ENCODE measurements around the gene CEP164. TPM values are rescaled to one million over a fixed set of nuclear protein-coding genes. Genes with fewer than 3 reads are reported as not detected.

CEP164 gene
- total and polyA plus RNA-seq, 10 of the 15 experiments (the other 5 are each of a cell fraction or from before 2014, with no cell fraction given), result 4.2 to 31.2 (median 20.2) TPM

DNA sequence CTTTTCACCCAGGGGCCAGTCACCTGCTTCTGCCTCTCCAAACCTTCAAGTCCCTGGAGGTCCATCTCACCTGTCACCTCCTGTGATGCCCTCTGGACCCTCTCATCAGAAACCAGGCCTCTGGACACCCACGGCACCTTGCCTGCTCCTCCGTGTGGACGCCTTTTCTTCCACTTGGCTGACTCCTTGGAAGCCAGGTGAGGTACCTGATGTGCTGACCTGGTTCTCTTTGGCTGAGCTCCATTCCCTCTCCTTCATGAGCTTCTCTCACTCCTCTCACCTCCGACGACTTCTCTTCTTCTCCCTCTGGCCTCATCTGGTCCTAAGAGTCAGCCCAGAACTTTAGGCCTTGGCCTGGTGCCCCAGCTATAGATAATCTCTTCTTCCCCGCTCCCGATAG lies 99.3 kb downstream of the CEP164 start:
- BruUV-seq (replicated peaks), result no TSS peak
- H3K4me2 ChIP-seq (ENCODE audit: control insufficient read depth, insufficient read depth), result no peak overlapping the region
- SMC1A ChIA-PET (ENCODE audit: uncharacterized antibody, unreplicated experiment), result interaction anchor here (0.7 to 4.3 kb wide), 25 partner anchors 13 to 626 kb away, joined by 3 to 36 read pairs (median 6); no protein-coding TSS in a partner anchor
- H3K27ac ChIP-seq (ENCODE audit: control insufficient read depth, insufficient read depth), result no peak overlapping the region
- H3K36me3 ChIP-seq (ENCODE audit: control insufficient read depth in 2 of 2, insufficient read depth in 2 of 2, low read length in 1 of 2), result no peaks in the 10 kb centered on the region
- H2AFZ ChIP-seq (ENCODE audit: control insufficient read depth, low read depth, low read length), result no peak overlapping the region
- no peaks in the 10 kb centered on the region for H3K27me3 ChIP-seq (replicated peaks in 1 of 2; ENCODE audit: control insufficient read depth in 2 of 2, insufficient read depth in 2 of 2, low read length in 1 of 2)
- ATAC-seq (no peak), FAIRE-seq (no peak), DNase-seq (ENCODE audit: low read depth, low spot score) (no peak)
- no peak overlapping the region for H3K9ac ChIP-seq (ENCODE audit: control insufficient read depth, insufficient read depth, low read length)
- H4K20me1 ChIP-seq (ENCODE audit: control insufficient read depth, insufficient read depth), result no peaks in the 10 kb centered on the region
- 38% methylated on average over 7 of the region's 7 CpGs for WGBS (ENCODE audit: insufficient coverage, insufficient replicate concordance, low lambda C conversion rate, missing lambda C conversion rate)
- H3K4me3 ChIP-seq, result no peak overlapping the region
- TF ChIP-seq JUNB (IDR thresholded peaks at IDR 0.05), result no peak
- TF ChIP-seq NR2C2 (IDR thresholded peaks at IDR 0.05; ENCODE audit: borderline replicate concordance, control insufficient read depth, insufficient read length, low read depth), result no peak
- no peak for TF ChIP-seq CUX1 (IDR thresholded peaks at IDR 0.05; ENCODE audit: insufficient replicate concordance, low read depth, low read length)
- no peak for TF ChIP-seq STAT1 (conservative IDR thresholded peaks at IDR 0.05)
- TF ChIP-seq CBX5 (IDR thresholded peaks at IDR 0.05; ENCODE audit: low read depth), result no peak
- TF ChIP-seq, protein P1, sequence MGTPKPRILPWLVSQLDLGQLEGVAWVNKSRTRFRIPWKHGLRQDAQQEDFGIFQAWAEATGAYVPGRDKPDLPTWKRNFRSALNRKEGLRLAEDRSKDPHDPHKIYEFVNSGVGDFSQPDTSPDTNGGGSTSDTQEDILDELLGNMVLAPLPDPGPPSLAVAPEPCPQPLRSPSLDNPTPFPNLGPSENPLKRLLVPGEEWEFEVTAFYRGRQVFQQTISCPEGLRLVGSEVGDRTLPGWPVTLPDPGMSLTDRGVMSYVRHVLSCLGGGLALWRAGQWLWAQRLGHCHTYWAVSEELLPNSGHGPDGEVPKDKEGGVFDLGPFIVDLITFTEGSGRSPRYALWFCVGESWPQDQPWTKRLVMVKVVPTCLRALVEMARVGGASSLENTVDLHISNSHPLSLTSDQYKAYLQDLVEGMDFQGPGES (IDR thresholded peaks at IDR 0.05), result no peak
- TF ChIP-seq ESRRA (IDR thresholded peaks at IDR 0.05; ENCODE audit: low read length), result no peak
- TF ChIP-seq, protein P2, sequence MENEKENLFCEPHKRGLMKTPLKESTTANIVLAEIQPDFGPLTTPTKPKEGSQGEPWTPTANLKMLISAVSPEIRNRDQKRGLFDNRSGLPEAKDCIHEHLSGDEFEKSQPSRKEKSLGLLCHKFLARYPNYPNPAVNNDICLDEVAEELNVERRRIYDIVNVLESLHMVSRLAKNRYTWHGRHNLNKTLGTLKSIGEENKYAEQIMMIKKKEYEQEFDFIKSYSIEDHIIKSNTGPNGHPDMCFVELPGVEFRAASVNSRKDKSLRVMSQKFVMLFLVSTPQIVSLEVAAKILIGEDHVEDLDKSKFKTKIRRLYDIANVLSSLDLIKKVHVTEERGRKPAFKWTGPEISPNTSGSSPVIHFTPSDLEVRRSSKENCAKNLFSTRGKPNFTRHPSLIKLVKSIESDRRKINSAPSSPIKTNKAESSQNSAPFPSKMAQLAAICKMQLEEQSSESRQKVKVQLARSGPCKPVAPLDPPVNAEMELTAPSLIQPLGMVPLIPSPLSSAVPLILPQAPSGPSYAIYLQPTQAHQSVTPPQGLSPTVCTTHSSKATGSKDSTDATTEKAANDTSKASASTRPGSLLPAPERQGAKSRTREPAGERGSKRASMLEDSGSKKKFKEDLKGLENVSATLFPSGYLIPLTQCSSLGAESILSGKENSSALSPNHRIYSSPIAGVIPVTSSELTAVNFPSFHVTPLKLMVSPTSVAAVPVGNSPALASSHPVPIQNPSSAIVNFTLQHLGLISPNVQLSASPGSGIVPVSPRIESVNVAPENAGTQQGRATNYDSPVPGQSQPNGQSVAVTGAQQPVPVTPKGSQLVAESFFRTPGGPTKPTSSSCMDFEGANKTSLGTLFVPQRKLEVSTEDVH (IDR thresholded peaks at IDR 0.05; ENCODE audit: low read depth, partially characterized antibody), result no peak
- no peak for TF ChIP-seq ZNF622 (IDR thresholded peaks at IDR 0.05)
- TF ChIP-seq BCL3 (IDR thresholded peaks at IDR 0.05; ENCODE audit: borderline replicate concordance, insufficient read depth, low read depth, low read length, poor library complexity, severe bottlenecking), result no peak
- TF ChIP-seq IKZF2 (IDR thresholded peaks at IDR 0.05), result no peak
- no peak for TF ChIP-seq FOS (IDR thresholded peaks at IDR 0.05; ENCODE audit: borderline replicate concordance, extremely low read depth, insufficient read length)
- TF ChIP-seq ATF7 (IDR thresholded peaks at IDR 0.05; ENCODE audit: low read depth), result no peak
- RAD21 ChIA-PET (ENCODE audit: unreplicated experiment), result interaction anchor here (0.6 to 6.7 kb wide), 28 partner anchors 16 to 626 kb away, joined by 3 to 75 read pairs (median 4); no protein-coding TSS in a partner anchor
- POLR2A ChIA-PET, result interaction anchor here (1.6 kb wide), 1 partner anchor 390 kb away, joined by 6 read pairs; no protein-coding TSS in a partner anchor
- no peaks in the 10 kb centered on the region for H3K4me1 ChIP-seq (ENCODE audit: control insufficient read depth, insufficient read depth, low read length)
- no peaks in the 10 kb centered on the region for H3K9me3 ChIP-seq (replicated peaks; ENCODE audit: control insufficient read depth, insufficient read depth, low read length)
- CTCF ChIA-PET, result interaction anchor here (0.8 to 6.8 kb wide), 56 partner anchors 9 to 626 kb away, joined by 3 to 156 read pairs (median 7); partner anchors contain the start of gene CEP164
- in situ Hi-C loops (cut with MboI) (loop anchor here (5.0 to 25.0 kb wide), 2 partner anchors 195 to 635 kb away; no protein-coding TSS in a partner anchor), intact Hi-C loops (cut with micrococcal nuclease; ENCODE audit: unreplicated experiment) (loop anchor here (1.0 to 5.0 kb wide), 3 partner anchors 52 to 380 kb away; no protein-coding TSS in a partner anchor)
- H3K79me2 ChIP-seq (ENCODE audit: control insufficient read depth, insufficient read depth, low read length), result no peaks in the 10 kb centered on the region

All from GM12878 (cell line).